ENCODE results near the gene AKR1D1.
A peak's percentile ranks its signal among the peaks of the same experiment; 100 is the strongest.

AKR1D1 gene

GRCh38 chr7:138030679-138031351 lies 45.4 kb upstream of the AKR1D1 start:
- CTCF ChIA-PET, result interaction anchor here (0.6 to 0.9 kb wide), 2 partner anchors 13 to 28 kb away, joined by 3 to 4 read pairs; no protein-coding TSS in a partner anchor
- Histone ChIP-seq H3K27ac (ENCODE audit: extremely low read depth, low read depth, low read length) (no peak overlapping the region), H3K9me3 (ENCODE audit: control insufficient read depth, insufficient read depth, low read depth, low read length) (no peaks in the 10 kb centered on the region), H3K4me1 (ENCODE audit: control insufficient read depth, insufficient read depth, low read length) (no peaks in the 10 kb centered on the region), H3K4me3 (ENCODE audit: low read depth, low read length) (no peak overlapping the region), H3K36me3 (ENCODE audit: control insufficient read depth in 2 of 2, insufficient read depth in 1 of 2, low read length in 2 of 2) (no peaks in the 10 kb centered on the region)
- POLR2A ChIA-PET, result no interaction called here
- TF ChIP-seq ZNF362 (tag by site-specific recombination; IDR thresholded peaks at IDR 0.05) (peak; percentile 96), KLF8 (tag by site-specific recombination; IDR thresholded peaks at IDR 0.05) (peak; percentile 24; the same call in 1 of the 2 replicates), ZNF747 (tag by site-specific recombination; IDR thresholded peaks at IDR 0.05) (no peak), ZNF768 (tag by site-specific recombination; IDR thresholded peaks at IDR 0.05) (no peak), HOXC10 (CRISPR knock-in tag; IDR thresholded peaks at IDR 0.05) (no peak), ZNF18 (tag by site-specific recombination; IDR thresholded peaks at IDR 0.05) (no peak), SP7 (tag by site-specific recombination; IDR thresholded peaks at IDR 0.05) (peak; percentile 57), WT1 (tag by site-specific recombination; IDR thresholded peaks at IDR 0.05) (no peak), ZNF561 (tag by site-specific recombination; IDR thresholded peaks at IDR 0.05; ENCODE audit: borderline replicate concordance) (no peak), ZNF558 (tag by site-specific recombination; IDR thresholded peaks at IDR 0.05) (peak; percentile 49; the same call in 1 of the 2 replicates), INSM2 (tag by site-specific recombination; IDR thresholded peaks at IDR 0.05) (peak; percentile 42; the same call in 1 of the 2 replicates), ZNF266 (tag by site-specific recombination; IDR thresholded peaks at IDR 0.05; ENCODE audit: low read depth) (no peak), ZNF621 (tag by site-specific recombination; IDR thresholded peaks at IDR 0.05) (no peak), ZNF335 (tag by site-specific recombination; conservative IDR thresholded peaks at IDR 0.05) (peak; percentile 81), ZBTB21 (tag by site-specific recombination; IDR thresholded peaks at IDR 0.05) (peak; percentile 81), ZNF366 (tag by site-specific recombination; conservative IDR thresholded peaks at IDR 0.05) (peak; percentile 81), ZNF623 (tag by site-specific recombination; IDR thresholded peaks at IDR 0.05) (no peak), TRIM28 (IDR thresholded peaks at IDR 0.05; ENCODE audit: borderline replicate concordance, low read length) (no peak), FEZF1 (tag by site-specific recombination; IDR thresholded peaks at IDR 0.05) (no peak), ZNF391 (tag by site-specific recombination; IDR thresholded peaks at IDR 0.05; ENCODE audit: borderline replicate concordance, low read depth) (no peak), HIC1 (tag by site-specific recombination; IDR thresholded peaks at IDR 0.05) (peak; percentile 90), ZNF394 (tag by site-specific recombination; IDR thresholded peaks at IDR 0.05; ENCODE audit: borderline replicate concordance) (peak; percentile 44; the same call in 1 of the 2 replicates), KLF10 (tag by site-specific recombination; IDR thresholded peaks at IDR 0.05) (no peak), ZNF658 (tag by site-specific recombination; IDR thresholded peaks at IDR 0.05) (no peak), PRDM10 (tag by site-specific recombination; IDR thresholded peaks at IDR 0.05) (0 out of 2 replicates have a peak, but pooled peaks have one; percentile 12), GLIS2 (tag by site-specific recombination; IDR thresholded peaks at IDR 0.05) (no peak), TCF7L2 (IDR thresholded peaks at IDR 0.05; ENCODE audit: borderline replicate concordance, low read depth, low read length) (no peak), ZNF544 (tag by site-specific recombination; IDR thresholded peaks at IDR 0.05) (no peak)

All from HEK293 (cell line).